Large intestine (tissue), 3 donors: ENCODE results near the gene OPA3. TPM values are rescaled to one million over a fixed set of nuclear protein-coding genes. Genes with fewer than 3 reads are reported as not detected.

ENCODE experiments used
- DNase-seq, 2 donors: peaks; one replicate each; pipeline versions ENCODE4 v3.0.0 to v3.0.0-alpha.2; 2013
- H3K27ac ChIP-seq: one replicate; pipeline ENCODE4 v1.5.1; 2013; ENCODE audit warnings: low read length
- H3K27me3 ChIP-seq: 2 replicates; pipeline ENCODE4 v1.6.1; 2013; ENCODE audit warnings: low read length; ENCODE audit not compliant: control insufficient read depth, insufficient read depth
- H3K36me3 ChIP-seq: 2 replicates; pipeline ENCODE4 v1.6.1; 2013; ENCODE audit warnings: low read length; ENCODE audit not compliant: control insufficient read depth, insufficient read depth
- H3K4me1 ChIP-seq: one replicate; pipeline ENCODE4 v1.6.1; 2013; ENCODE audit warnings: low read length; ENCODE audit not compliant: control insufficient read depth, insufficient read depth
- H3K4me3 ChIP-seq: one replicate; pipeline ENCODE4 v1.5.1; 2013; ENCODE audit warnings: low read length
- H3K9me3 ChIP-seq: one replicate; pipeline ENCODE4 v1.6.1; 2013; ENCODE audit warnings: mild to moderate bottlenecking, low read depth, low read length, moderate library complexity; ENCODE audit not compliant: control insufficient read depth
- WGBS: methylation state at CpG from one replicate; pipeline ENCODE4 v1.1.5; 2013; ENCODE audit warnings: low lambda C conversion rate; ENCODE audit not compliant: insufficient coverage; 5-methylcytosine and 5-hydroxymethylcytosine counted together
- polyA plus RNA-seq: library from polyadenylated mRNA; unstranded; fragments of 120-200 nt; gene quantifications from one replicate; pipeline ENCODE4 v1.2.1, GENCODE V29; 2013

OPA3 gene
- polyA plus RNA-seq, 1 donor, result 8.7 TPM

DNA sequence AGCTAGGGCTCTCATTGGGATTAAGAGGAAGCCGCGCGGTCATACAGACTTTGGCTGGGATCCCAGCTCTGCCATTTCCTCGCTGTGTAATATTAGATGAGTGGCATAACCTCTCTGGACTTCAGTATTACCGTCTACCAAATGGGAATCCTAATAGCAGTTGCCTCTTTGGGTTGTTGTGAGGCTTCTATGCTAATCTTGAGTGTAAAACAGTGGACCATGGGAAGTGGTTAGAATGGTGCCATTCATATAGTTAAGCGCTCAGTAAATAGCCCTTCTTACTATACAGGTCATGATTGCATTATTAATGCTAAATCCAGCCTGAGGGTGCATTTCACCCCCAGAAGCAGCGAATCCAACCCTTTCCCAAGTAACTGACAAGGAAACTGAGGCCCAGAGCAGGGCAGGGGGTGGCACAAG is 566 bp upstream of the OPA3 start:
- H3K27me3 ChIP-seq, result no peaks in the 10 kb centered on the region
- H3K4me1 ChIP-seq, result peaks cover 9% of the 10 kb centered on the region
- H3K9me3 ChIP-seq, result no peaks in the 10 kb centered on the region
- WGBS, result no CpG with 5 or more reads among the region's 7 CpGs
- H3K36me3 ChIP-seq, result peaks cover 3% of the 10 kb centered on the region
- no peak for DNase-seq
- peak overlapping the region; percentile 59 for H3K4me3 ChIP-seq
- peak overlapping the region; percentile 90 for H3K27ac ChIP-seq

DNA sequence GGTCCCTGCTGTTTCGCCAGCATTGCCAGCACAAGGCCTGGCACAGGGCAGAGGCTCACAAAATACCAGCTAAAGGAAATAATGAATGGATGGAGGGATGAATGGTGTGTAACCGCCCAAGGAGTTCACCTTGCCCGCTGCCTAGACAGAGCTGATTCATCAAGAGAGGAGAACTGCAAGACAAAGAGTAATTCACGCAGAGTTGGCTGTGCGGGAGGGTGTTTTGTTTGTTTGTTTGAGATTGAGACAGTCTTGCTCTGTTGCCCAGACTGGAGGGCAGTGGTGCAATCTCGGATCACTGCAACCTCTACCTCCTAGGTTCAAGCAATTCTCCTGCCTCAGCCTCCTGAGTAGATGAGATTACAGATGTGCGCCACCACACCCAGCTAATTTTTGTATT is 3.0 kb downstream of the OPA3 start:
- no CpG with 5 or more reads among the region's 7 CpGs for whole genome bisulfite sequencing
- H3K9me3 ChIP-seq, result no peaks in the 10 kb centered on the region
- no peak overlapping the region for H3K27ac ChIP-seq
- H3K4me3 ChIP-seq, result no peak overlapping the region
- H3K4me1 ChIP-seq, result peaks cover 20% of the 10 kb centered on the region
- no peaks in the 10 kb centered on the region for H3K27me3 ChIP-seq
- DNase-seq, result no peak
- peaks cover 3% of the 10 kb centered on the region for H3K36me3 ChIP-seq

DNA sequence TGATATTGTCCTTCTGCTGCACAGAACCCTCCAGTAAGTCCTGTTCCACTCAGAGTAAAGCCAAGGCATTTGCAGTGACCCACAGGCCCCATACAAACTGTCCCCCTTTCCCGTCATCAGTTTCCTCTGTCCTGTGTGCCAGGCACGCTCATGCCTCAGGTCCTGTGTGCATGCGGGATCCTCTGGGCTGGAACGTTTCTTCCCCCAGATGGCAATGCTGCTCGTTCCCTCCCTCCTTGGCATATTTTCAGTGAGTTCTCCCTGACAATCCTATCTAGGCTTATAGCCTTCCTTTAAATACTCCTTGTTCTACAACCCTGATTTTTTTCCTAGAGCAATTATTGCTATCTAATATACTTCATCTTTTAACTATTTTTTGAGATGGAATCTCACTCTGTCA is 5.7 kb downstream of the OPA3 start:
- WGBS, result no CpG with 5 or more reads among the region's 5 CpGs
- H3K36me3 ChIP-seq, result peaks cover 3% of the 10 kb centered on the region
- H3K4me1 ChIP-seq, result peaks cover 19% of the 10 kb centered on the region
- H3K4me3 ChIP-seq, result no peak overlapping the region
- H3K27ac ChIP-seq, result no peak overlapping the region
- no peaks in the 10 kb centered on the region for H3K27me3 ChIP-seq
- no peaks in the 10 kb centered on the region for H3K9me3 ChIP-seq
- DNase-seq, result no peak

DNA sequence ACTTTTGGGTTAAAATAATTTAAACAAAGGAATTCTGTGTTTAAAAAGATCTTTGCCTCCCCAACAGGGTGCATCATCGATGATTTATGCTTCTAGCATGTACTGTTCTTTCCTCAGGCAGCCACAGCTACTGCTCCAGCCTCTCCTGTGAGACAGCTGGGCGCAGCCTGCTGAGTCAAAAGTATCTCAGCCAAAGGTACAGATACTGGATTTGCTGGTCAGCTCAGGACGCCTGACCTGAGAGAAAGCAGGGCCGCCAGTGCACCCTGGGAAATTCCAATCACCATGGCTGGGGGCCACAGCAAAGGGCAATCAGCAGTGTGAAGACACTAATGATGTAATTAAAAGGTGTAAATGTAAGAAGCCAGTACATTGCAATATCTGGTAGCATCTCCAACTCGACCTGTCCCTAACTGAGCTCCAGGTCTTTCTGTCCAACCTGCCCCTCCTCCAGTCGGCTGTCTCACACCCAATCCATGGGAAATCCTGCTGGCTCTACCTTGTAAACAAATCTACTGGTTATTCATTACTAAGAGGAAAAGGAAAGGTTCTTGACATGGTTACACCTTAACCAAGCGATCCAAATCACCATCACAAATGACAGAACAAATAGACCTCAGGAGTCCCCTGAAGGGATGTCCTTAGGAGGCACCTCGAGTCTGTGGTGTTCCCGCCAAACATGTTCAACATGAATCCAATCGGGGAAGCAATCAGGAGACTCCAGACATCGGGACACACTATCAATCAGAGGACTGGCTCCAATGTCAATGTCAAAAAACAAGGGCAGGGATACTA is 7.3 kb downstream of the OPA3 start:
- no CpG with 5 or more reads among the region's 11 CpGs for WGBS
- H3K4me3 ChIP-seq, result no peak overlapping the region
- peak; percentile 54 to 74 for DNase-seq
- H3K36me3 ChIP-seq, result peaks cover 7% of the 10 kb centered on the region
- no peaks in the 10 kb centered on the region for H3K27me3 ChIP-seq
- H3K4me1 ChIP-seq, result peaks cover 16% of the 10 kb centered on the region
- H3K9me3 ChIP-seq, result no peaks in the 10 kb centered on the region
- H3K27ac ChIP-seq, result peak overlapping the region; percentile 61

DNA sequence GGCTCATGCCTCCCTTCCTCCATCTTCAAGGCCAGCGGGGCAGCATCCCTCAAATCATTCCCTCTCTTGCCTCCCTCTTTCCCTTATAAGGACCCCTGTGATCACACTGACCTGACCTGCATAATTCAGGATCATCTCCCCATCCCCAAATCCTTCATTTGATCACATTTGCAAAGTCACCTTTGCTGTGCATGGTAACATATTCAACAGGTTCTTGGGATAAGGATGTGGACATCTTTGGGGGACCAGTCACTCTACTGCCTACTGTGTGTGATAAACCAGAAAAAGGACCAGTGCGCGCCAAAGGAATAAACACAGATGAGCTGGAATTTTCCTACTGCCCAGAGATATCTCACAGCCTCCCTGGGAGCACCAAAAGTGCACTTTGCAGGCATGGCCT is 7.9 kb downstream of the OPA3 start:
- no peaks in the 10 kb centered on the region for H3K27me3 ChIP-seq
- peak overlapping the region; percentile 61 for H3K27ac ChIP-seq
- 100% methylated on average over 1 of the region's 3 CpGs for WGBS
- H3K4me1 ChIP-seq, result peaks cover 16% of the 10 kb centered on the region
- no peaks in the 10 kb centered on the region for H3K9me3 ChIP-seq
- DNase-seq, result no peak
- peaks cover 7% of the 10 kb centered on the region for H3K36me3 ChIP-seq
- H3K4me3 ChIP-seq, result no peak overlapping the region

DNA sequence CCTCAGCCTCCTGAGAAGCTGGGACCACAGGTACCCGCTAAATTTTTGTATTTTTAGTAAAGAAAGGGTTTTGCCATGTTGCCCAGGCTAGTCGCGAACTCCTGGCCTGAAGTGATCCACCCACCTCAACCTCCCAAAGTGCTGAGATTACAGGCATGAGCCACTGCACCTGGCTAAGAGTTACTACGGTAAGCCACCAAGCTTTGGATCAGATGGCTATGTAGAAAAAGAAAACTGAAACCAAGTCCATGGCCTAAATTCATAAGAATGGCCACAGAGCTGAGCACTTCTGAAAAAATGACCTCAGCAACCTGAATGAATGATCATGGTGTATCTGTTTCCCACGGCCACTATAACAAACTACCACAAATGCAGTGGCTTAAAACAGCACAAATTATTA is 9.4 kb downstream of the OPA3 start:
- WGBS, result 80% methylated on average over 1 of the region's 5 CpGs
- H3K27ac ChIP-seq, result no peak overlapping the region

DNA sequence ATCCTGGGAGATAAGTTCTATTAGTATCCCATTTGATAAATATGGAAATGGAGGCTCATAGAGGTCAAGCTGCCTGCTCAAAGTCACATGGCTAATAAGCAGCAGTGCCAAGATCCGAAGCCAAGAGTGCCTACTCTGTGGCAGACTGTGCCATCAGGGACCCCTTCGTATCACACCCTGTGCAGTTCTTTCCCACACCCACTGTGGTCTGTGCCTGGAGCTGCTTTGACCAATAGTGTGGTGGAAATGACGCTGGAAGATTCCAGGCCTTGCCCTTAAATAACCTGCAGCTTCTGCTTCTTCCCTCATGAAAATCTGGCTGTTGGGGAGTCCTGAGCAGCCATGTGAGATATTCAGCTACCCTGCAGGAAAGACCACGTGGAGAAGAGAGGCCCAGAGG is 10.1 kb downstream of the OPA3 start:
- peaks cover 4% of the 10 kb centered on the region for H3K36me3 ChIP-seq
- WGBS, result no CpG with 5 or more reads among the region's 4 CpGs
- H3K4me1 ChIP-seq, result peaks cover 16% of the 10 kb centered on the region
- H3K27me3 ChIP-seq, result no peaks in the 10 kb centered on the region
- no peak overlapping the region for H3K4me3 ChIP-seq
- DNase-seq, result no peak
- H3K27ac ChIP-seq, result no peak overlapping the region
- no peaks in the 10 kb centered on the region for H3K9me3 ChIP-seq

More for the DNA sequence above, 9.4 kb downstream of the OPA3 start:
- no peak for DNase-seq
- Histone ChIP-seq H3K36me3 (peaks cover 4% of the 10 kb centered on the region), H3K4me3 (no peak overlapping the region), H3K9me3 (no peaks in the 10 kb centered on the region), H3K4me1 (peaks cover 16% of the 10 kb centered on the region), H3K27me3 (no peaks in the 10 kb centered on the region)

DNA sequence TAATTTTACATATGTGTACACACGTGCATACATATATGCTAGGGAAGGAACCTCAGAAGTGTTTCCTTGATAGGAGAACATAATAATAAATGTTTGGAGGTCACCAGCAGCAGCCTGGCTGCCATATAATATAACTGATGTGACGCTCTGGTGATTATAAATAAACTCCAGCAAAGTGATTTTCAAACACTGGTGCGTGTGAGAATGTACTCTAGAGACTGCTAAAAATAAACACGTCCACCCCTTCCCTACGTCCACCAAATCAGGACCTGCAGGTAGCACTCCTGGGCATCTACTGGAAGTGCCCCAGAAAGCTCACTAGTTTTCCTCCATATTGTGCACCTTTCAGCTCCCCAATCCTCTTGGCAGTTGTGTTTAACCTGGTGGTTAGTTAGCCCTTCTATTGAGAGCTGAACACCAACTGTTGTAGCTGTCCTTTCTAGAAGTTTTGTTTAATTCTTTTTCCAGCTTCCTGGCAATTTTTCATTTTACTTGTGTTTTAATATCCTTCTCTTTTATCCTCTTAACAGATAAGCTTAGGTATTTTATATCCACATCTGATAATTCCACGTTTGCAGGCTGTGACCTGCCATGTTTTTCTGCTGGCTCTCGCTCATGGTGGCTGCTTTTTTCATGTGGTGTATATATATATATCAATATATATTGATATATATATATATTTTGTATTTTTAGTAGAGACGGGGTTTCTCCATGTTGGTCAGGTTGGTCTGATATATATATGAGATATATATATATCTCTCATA is 13.0 kb downstream of the OPA3 start:
- Histone ChIP-seq H3K36me3 (peaks cover 4% of the 10 kb centered on the region), H3K4me1 (peaks cover 3% of the 10 kb centered on the region), H3K27ac (no peak overlapping the region), H3K27me3 (no peaks in the 10 kb centered on the region), H3K4me3 (no peak overlapping the region), H3K9me3 (no peaks in the 10 kb centered on the region)
- no peak for DNase-seq
- WGBS, result 100% methylated on average over 1 of the region's 8 CpGs

DNA sequence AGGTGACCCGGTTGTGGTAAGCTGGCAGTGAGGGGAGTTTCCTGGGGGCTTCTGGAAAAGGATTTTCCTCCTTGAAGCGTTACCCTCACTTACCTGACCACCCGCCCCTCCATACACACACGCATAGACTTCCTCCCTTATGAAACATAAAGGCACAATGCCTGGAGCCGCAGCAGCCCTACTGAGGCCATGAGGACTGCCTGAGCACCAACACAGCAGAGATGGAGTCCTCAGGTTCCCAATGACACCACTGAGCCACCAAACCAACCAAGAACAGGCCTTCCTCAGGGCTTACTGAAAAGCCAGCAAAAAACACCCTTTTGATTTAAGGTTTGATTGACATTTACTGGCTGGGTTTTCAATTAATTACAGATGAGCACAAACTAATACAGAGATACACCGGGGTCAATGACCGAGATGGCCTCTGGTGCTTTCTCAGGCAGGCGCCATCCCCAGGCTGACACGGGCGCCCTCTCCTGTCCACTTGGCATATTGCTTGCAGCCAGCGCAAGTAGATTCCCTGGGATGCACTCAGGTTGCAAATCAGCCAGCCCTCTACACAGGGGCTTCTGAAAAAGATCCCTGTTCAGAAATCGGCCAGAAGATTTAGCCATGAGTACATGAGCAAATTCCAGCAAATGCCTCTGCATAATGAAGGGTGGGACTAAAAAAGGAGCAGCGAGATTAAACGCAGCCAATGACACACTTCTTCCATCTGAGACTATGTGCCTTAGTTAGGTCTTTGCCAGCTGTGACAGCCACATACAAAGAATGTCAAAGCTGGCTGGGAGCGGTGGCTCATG is 14.8 kb downstream of the OPA3 start:
- Histone ChIP-seq H3K4me1 (no peaks in the 10 kb centered on the region), H3K36me3 (peaks cover 4% of the 10 kb centered on the region), H3K27ac (no peak overlapping the region), H3K27me3 (no peaks in the 10 kb centered on the region), H3K9me3 (no peaks in the 10 kb centered on the region), H3K4me3 (no peak overlapping the region)
- no CpG with 5 or more reads among the region's 15 CpGs for WGBS
- no peak for DNase-seq

DNA sequence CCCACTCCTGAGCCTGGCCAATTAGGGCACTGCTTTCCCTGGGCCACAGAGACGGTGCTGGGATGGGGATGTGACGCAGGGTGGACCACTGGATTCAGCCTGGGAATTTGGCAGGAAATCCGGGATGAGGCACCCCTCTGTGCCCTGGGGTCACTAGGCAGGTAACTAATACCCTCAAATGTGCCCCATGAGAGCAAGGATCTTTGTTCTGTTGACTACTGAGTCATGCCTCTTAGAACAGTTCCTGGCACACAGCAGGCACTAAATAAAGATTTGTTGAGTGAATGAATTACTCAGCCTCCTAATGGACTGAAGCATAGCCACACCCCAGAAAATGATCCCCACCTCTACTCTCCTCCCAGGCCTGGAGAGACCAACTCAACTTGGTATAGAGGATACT is 15.9 kb downstream of the OPA3 start:
- H3K27ac ChIP-seq, result no peak overlapping the region
- no peak for DNase-seq

More for the DNA sequence above, 15.9 kb downstream of the OPA3 start:
- Histone ChIP-seq H3K27me3 (no peaks in the 10 kb centered on the region), H3K4me1 (no peaks in the 10 kb centered on the region), H3K9me3 (no peaks in the 10 kb centered on the region), H3K36me3 (peaks cover 4% of the 10 kb centered on the region), H3K4me3 (no peak overlapping the region)
- no CpG with 5 or more reads among the region's 3 CpGs for WGBS
